Measurements from ENCODE around the gene PHACTR2. TPM values are rescaled to one million over a fixed set of nuclear protein-coding genes. Genes with fewer than 3 reads are reported as not detected.

The PHACTR2 gene
- total RNA-seq, 2 donors from 2014 or later = 164 to 222 TPM

GRCh38 chr6:143721642-143722041 lies 43.9 kb downstream of the PHACTR2 start:
- Mint-ChIP-seq H3K4me3 (no peak overlapping the region), H3K27me3 (ENCODE audit: insufficient read depth) (no peaks in the 10 kb centered on the region), H3K27ac (no peak overlapping the region), H3K36me3 (ENCODE audit: low read depth) (peaks cover 64% of the 10 kb centered on the region), H3K4me1 (no peaks in the 10 kb centered on the region), H3K9me3 (peaks cover 4% of the 10 kb centered on the region)
- no peak for DNase-seq
- no peaks in the 10 kb centered on the region for H3K27me3 ChIP-seq (ENCODE audit: control insufficient read depth, insufficient read depth, low read length, poor library complexity, severe bottlenecking)
- peaks cover 85% of the 10 kb centered on the region for H3K36me3 ChIP-seq (ENCODE audit: control insufficient read depth, insufficient read depth, low read length)
- no peak for TF ChIP-seq CTCF (conservative IDR thresholded peaks at IDR 0.05)
- no peak overlapping the region for H3K27ac ChIP-seq (ENCODE audit: low read depth, low read length)
- no peak overlapping the region for H3K9ac ChIP-seq (ENCODE audit: extremely low read depth, low read length, poor library complexity, severe bottlenecking)
- H3K4me1 ChIP-seq (ENCODE audit: control insufficient read depth, insufficient read depth, low read length) = no peaks in the 10 kb centered on the region
- H3K9me3 ChIP-seq (ENCODE audit: control insufficient read depth, low read length) = peaks cover 14% of the 10 kb centered on the region
- no peak overlapping the region for H3K4me3 ChIP-seq (ENCODE audit: low read length)

GRCh38 chr6:143724876-143725275 lies 47.1 kb downstream of the PHACTR2 start:
- Histone ChIP-seq H3K27ac (ENCODE audit: low read depth, low read length) (no peak overlapping the region), H3K9ac (ENCODE audit: extremely low read depth, low read length, poor library complexity, severe bottlenecking) (no peak overlapping the region), H3K36me3 (ENCODE audit: control insufficient read depth, insufficient read depth, low read length) (peaks cover 90% of the 10 kb centered on the region), H3K4me1 (ENCODE audit: control insufficient read depth, insufficient read depth, low read length) (no peaks in the 10 kb centered on the region), H3K27me3 (ENCODE audit: control insufficient read depth, insufficient read depth, low read length, poor library complexity, severe bottlenecking) (no peaks in the 10 kb centered on the region), H3K9me3 (ENCODE audit: control insufficient read depth, low read length) (peaks cover 21% of the 10 kb centered on the region), H3K4me3 (ENCODE audit: low read length) (no peak overlapping the region)
- Mint-ChIP-seq H3K36me3 (ENCODE audit: low read depth) (peaks cover 82% of the 10 kb centered on the region), H3K27me3 (ENCODE audit: insufficient read depth) (no peaks in the 10 kb centered on the region), H3K9me3 (peaks cover 4% of the 10 kb centered on the region), H3K27ac (no peak overlapping the region), H3K4me3 (no peak overlapping the region), H3K4me1 (no peaks in the 10 kb centered on the region)
- TF ChIP-seq CTCF (conservative IDR thresholded peaks at IDR 0.05) = no peak
- no peak for DNase-seq
- 95 to 100% methylated on average over 2 to 5 of the region's 5 CpGs for WGBS, 2 experiments (ENCODE audit: insufficient coverage in 1 of 2, insufficient read length in 1 of 2)

GRCh38 chr6:143726015-143726647 lies 48.4 kb downstream of the PHACTR2 start:
- H3K36me3 Mint-ChIP-seq (ENCODE audit: low read depth) = peaks cover 78% of the 10 kb centered on the region
- 100% methylated on average over 1 of the region's 2 CpGs; no CpG with 5 or more reads in 1 of the 2 experiments for WGBS, 2 experiments (ENCODE audit: insufficient coverage in 1 of 2, insufficient read length in 1 of 2)
- H3K27ac Mint-ChIP-seq = no peak overlapping the region

More at GRCh38 chr6:143726015-143726647, 48.4 kb downstream of the PHACTR2 start:
- no peak for DNase-seq
- Histone ChIP-seq H3K9me3 (ENCODE audit: control insufficient read depth, low read length) (peaks cover 21% of the 10 kb centered on the region), H3K4me3 (ENCODE audit: low read length) (no peak overlapping the region), H3K4me1 (ENCODE audit: control insufficient read depth, insufficient read depth, low read length) (no peaks in the 10 kb centered on the region), H3K27ac (ENCODE audit: low read depth, low read length) (no peak overlapping the region), H3K27me3 (ENCODE audit: control insufficient read depth, insufficient read depth, low read length, poor library complexity, severe bottlenecking) (no peaks in the 10 kb centered on the region), H3K9ac (ENCODE audit: extremely low read depth, low read length, poor library complexity, severe bottlenecking) (no peak overlapping the region), H3K36me3 (ENCODE audit: control insufficient read depth, insufficient read depth, low read length) (peaks cover 81% of the 10 kb centered on the region)
- no peaks in the 10 kb centered on the region for H3K4me1 Mint-ChIP-seq
- no peak overlapping the region for H3K4me3 Mint-ChIP-seq
- no peaks in the 10 kb centered on the region for H3K27me3 Mint-ChIP-seq (ENCODE audit: insufficient read depth)
- H3K9me3 Mint-ChIP-seq = peaks cover 4% of the 10 kb centered on the region
- no peak for TF ChIP-seq CTCF (conservative IDR thresholded peaks at IDR 0.05)

Measured in endodermal cell (in vitro differentiated cells).